IPS-18c (cell line): ENCODE measurements around the gene ZBTB7C.

Experiments used
- H3K4me3 ChIP-seq: 2 replicates; pipeline ENCODE4 v1.7.0; 2013; ENCODE audit warnings: low read depth, mild to moderate bottlenecking, low read length, moderate library complexity; ENCODE audit not compliant: insufficient read depth
- H3K9me3 ChIP-seq: one replicate; pipeline ENCODE4 v1.6.1; 2013; ENCODE audit warnings: mild to moderate bottlenecking, low read length, moderate library complexity; ENCODE audit not compliant: control insufficient read depth, insufficient read depth

ZBTB7C gene

GRCh38 chr18:48321536-48321935 is 87.6 kb downstream of the ZBTB7C start:
- Histone ChIP-seq H3K4me3 (no peak overlapping the region), H3K9me3 (no peaks in the 10 kb centered on the region)

- Histone ChIP-seq H3K9me3 (no peaks in the 10 kb centered on the region), H3K4me3 (no peak overlapping the region)
Measured at GRCh38 chr18:48321121-48321520, 88.1 kb downstream of the ZBTB7C start.

GRCh38 chr18:48320639-48320945 is 88.6 kb downstream of the ZBTB7C start:
- Histone ChIP-seq H3K9me3 (no peaks in the 10 kb centered on the region), H3K4me3 (no peak overlapping the region)

GRCh38 chr18:48319801-48320638 is 89.2 kb downstream of the ZBTB7C start:
- Histone ChIP-seq H3K4me3 (no peak overlapping the region), H3K9me3 (no peaks in the 10 kb centered on the region)

- no peaks in the 10 kb centered on the region for H3K9me3 ChIP-seq
- no peak overlapping the region for H3K4me3 ChIP-seq
Measured at GRCh38 chr18:48318436-48318835, 90.7 kb downstream of the ZBTB7C start.

- H3K4me3 ChIP-seq, result no peak overlapping the region
- H3K9me3 ChIP-seq, result no peaks in the 10 kb centered on the region
Measured at GRCh38 chr18:48317781-48318381, 91.3 kb downstream of the ZBTB7C start.

GRCh38 chr18:48316177-48316576 is 93.0 kb downstream of the ZBTB7C start:
- Histone ChIP-seq H3K4me3 (no peak overlapping the region), H3K9me3 (no peaks in the 10 kb centered on the region)

GRCh38 chr18:48314690-48315089 is 94.5 kb downstream of the ZBTB7C start:
- Histone ChIP-seq H3K9me3 (no peaks in the 10 kb centered on the region), H3K4me3 (no peak overlapping the region)

- Histone ChIP-seq H3K4me3 (no peak overlapping the region), H3K9me3 (no peaks in the 10 kb centered on the region)
Measured at GRCh38 chr18:48313792-48314191, 95.4 kb downstream of the ZBTB7C start.

GRCh38 chr18:48312066-48312465 is 97.1 kb downstream of the ZBTB7C start:
- Histone ChIP-seq H3K9me3 (no peaks in the 10 kb centered on the region), H3K4me3 (no peak overlapping the region)

- no peak overlapping the region for H3K4me3 ChIP-seq
- H3K9me3 ChIP-seq, result no peaks in the 10 kb centered on the region
Measured at GRCh38 chr18:48310999-48311398, 98.2 kb downstream of the ZBTB7C start.

- Histone ChIP-seq H3K9me3 (no peaks in the 10 kb centered on the region), H3K4me3 (no peak overlapping the region)
Measured at GRCh38 chr18:48310353-48310752, 98.8 kb downstream of the ZBTB7C start.

- Histone ChIP-seq H3K9me3 (no peaks in the 10 kb centered on the region), H3K4me3 (no peak overlapping the region)
Measured at GRCh38 chr18:48308755-48309575, 100.2 kb downstream of the ZBTB7C start.

GRCh38 chr18:48308027-48308635 is 101.1 kb downstream of the ZBTB7C start:
- Histone ChIP-seq H3K4me3 (no peak overlapping the region), H3K9me3 (no peaks in the 10 kb centered on the region)

- Histone ChIP-seq H3K4me3 (no peak overlapping the region), H3K9me3 (no peaks in the 10 kb centered on the region)
Measured at GRCh38 chr18:48306838-48307237, 102.3 kb downstream of the ZBTB7C start.

- no peaks in the 10 kb centered on the region for H3K9me3 ChIP-seq
- no peak overlapping the region for H3K4me3 ChIP-seq
Measured at GRCh38 chr18:48304906-48305693, 104.1 kb downstream of the ZBTB7C start.

GRCh38 chr18:48303883-48304282 is 105.3 kb downstream of the ZBTB7C start:
- no peaks in the 10 kb centered on the region for H3K9me3 ChIP-seq
- no peak overlapping the region for H3K4me3 ChIP-seq
